ENCODE measurements around the gene EPAS1. TPM values are rescaled to one million over a fixed set of nuclear protein-coding genes. Genes with fewer than 3 reads are reported as not detected.

Gene EPAS1
- polyA plus RNA-seq, 1 of the 3 experiments (the other 2 are of a cell fraction), result 69.2 TPM

DNA sequence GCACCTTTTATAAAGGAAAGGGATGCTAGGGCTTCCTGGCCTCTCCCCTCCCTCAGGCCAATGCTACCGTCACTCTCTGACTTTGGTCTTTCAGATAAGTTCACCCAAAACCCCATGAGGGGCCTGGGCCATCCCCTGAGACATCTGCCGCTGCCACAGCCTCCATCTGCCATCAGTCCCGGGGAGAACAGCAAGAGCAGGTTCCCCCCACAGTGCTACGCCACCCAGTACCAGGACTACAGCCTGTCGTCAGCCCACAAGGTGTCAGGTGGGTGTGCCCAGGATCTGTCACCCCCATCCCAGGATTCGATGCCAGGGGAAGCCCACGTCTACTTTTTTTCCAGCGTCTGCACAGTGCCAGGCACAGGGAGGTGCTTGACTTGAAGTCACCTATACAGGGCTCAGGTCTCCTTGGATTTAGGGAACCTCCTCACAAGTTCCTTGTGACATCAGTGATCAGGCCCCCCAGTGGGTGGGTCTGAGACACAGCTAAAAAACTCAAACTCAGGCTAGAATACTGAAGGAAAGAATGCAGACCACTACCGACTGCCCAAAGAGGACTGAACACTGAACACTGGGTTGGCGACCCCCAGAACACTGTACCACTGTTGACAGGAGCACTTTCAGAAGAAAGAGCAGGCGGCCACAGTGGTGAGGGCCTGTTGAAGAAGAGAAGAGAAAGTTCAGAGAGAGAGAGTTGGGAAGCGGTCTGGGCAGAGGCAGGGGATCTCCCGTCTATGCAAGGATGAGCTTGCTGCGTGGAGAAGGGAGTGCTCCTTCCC is 85.3 kb downstream of the EPAS1 start (continued):
- TF ChIP-seq EP300 (IDR thresholded peaks at IDR 0.05; ENCODE audit: borderline replicate concordance in 1 of 2, low read depth in 1 of 2, low read length in 1 of 2) (no peak), JUND (IDR thresholded peaks at IDR 0.05) (no peak), GABPA (IDR thresholded peaks at IDR 0.05; ENCODE audit: low read depth) (no peak), TAF1 (IDR thresholded peaks at IDR 0.05; ENCODE audit: borderline replicate concordance, low read depth, low read length) (no peak), RFX5 (IDR thresholded peaks at IDR 0.05; ENCODE audit: low read length) (no peak)
- TF ChIP-seq, protein P1, sequence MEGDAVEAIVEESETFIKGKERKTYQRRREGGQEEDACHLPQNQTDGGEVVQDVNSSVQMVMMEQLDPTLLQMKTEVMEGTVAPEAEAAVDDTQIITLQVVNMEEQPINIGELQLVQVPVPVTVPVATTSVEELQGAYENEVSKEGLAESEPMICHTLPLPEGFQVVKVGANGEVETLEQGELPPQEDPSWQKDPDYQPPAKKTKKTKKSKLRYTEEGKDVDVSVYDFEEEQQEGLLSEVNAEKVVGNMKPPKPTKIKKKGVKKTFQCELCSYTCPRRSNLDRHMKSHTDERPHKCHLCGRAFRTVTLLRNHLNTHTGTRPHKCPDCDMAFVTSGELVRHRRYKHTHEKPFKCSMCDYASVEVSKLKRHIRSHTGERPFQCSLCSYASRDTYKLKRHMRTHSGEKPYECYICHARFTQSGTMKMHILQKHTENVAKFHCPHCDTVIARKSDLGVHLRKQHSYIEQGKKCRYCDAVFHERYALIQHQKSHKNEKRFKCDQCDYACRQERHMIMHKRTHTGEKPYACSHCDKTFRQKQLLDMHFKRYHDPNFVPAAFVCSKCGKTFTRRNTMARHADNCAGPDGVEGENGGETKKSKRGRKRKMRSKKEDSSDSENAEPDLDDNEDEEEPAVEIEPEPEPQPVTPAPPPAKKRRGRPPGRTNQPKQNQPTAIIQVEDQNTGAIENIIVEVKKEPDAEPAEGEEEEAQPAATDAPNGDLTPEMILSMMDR (IDR thresholded peaks at IDR 0.05), result no peak
- TF ChIP-seq, protein P2, sequence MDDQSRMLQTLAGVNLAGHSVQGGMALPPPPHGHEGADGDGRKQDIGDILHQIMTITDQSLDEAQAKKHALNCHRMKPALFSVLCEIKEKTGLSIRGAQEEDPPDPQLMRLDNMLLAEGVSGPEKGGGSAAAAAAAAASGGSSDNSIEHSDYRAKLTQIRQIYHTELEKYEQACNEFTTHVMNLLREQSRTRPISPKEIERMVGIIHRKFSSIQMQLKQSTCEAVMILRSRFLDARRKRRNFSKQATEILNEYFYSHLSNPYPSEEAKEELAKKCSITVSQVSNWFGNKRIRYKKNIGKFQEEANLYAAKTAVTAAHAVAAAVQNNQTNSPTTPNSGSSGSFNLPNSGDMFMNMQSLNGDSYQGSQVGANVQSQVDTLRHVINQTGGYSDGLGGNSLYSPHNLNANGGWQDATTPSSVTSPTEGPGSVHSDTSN (IDR thresholded peaks at IDR 0.05), result no peak

DNA sequence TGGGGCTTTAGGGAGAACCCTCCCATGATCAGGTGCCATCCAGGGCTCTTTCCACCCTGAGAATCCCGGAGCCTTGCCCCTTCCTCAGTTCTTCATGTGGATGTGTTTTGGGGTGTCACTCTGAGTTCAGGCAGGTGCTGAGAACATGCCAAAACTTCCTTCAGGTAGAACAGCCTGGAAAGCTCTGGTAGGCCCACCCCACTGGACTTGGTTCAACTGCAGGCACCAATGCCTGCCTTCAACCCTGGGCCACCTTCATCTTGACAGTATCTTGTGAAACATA is 85.8 kb downstream of the EPAS1 start:
- WGBS (ENCODE audit: low lambda C conversion rate), result no CpG with 5 or more reads among the region's 1 CpG
- CTCF ChIA-PET, result interaction anchor here (0.5 to 1.6 kb wide), 2 partner anchors 47 to 127 kb away, joined by 3 read pairs; no protein-coding TSS in a partner anchor
- no peaks in the 10 kb centered on the region for H3K9me2 ChIP-seq
- no peak for TF ChIP-seq NRF1 (IDR thresholded peaks at IDR 0.05; ENCODE audit: low read depth, low read length)
- TF ChIP-seq NFIC (IDR thresholded peaks at IDR 0.05; ENCODE audit: borderline replicate concordance), result no peak
- TF ChIP-seq SMC3 (IDR thresholded peaks at IDR 0.05; ENCODE audit: low read depth, low read length), result no peak
- TF ChIP-seq, protein P3, sequence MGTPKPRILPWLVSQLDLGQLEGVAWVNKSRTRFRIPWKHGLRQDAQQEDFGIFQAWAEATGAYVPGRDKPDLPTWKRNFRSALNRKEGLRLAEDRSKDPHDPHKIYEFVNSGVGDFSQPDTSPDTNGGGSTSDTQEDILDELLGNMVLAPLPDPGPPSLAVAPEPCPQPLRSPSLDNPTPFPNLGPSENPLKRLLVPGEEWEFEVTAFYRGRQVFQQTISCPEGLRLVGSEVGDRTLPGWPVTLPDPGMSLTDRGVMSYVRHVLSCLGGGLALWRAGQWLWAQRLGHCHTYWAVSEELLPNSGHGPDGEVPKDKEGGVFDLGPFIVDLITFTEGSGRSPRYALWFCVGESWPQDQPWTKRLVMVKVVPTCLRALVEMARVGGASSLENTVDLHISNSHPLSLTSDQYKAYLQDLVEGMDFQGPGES (IDR thresholded peaks at IDR 0.05; ENCODE audit: low read depth, low read length), result no peak
- no peak for TF ChIP-seq POLR2AphosphoS5 (IDR thresholded peaks at IDR 0.05; ENCODE audit: low read depth, low read length)
- H3F3A ChIP-seq (replicated peaks; ENCODE audit: insufficient read depth), result no peaks in the 10 kb centered on the region
- no peaks in the 10 kb centered on the region for H3K9me3 ChIP-seq
- peaks cover 56 to 96% of the 10 kb centered on the region in 2 experiments for H3K36me3 ChIP-seq (replicated peaks in 1 of 2; ENCODE audit: control insufficient read depth in 1 of 2, insufficient read depth in 2 of 2, low read length in 1 of 2)
- no peaks in the 10 kb centered on the region for H3K27me3 ChIP-seq (ENCODE audit: insufficient read depth)
- H3K4me3 ChIP-seq (ENCODE audit: low read depth in 2 of 2, low read length in 1 of 2), result no peak overlapping the region
- H3K9ac ChIP-seq, result no peak overlapping the region
- H3K4me2 ChIP-seq, result no peak overlapping the region
- no peak overlapping the region for H2AFZ ChIP-seq (ENCODE audit: low read depth)
- POLR2A ChIA-PET, result no interaction called here
- no peaks in the 10 kb centered on the region for H4K20me1 ChIP-seq (ENCODE audit: insufficient read depth)
- H3K27ac ChIP-seq (ENCODE audit: low read depth in 2 of 2, low read length in 1 of 2), result no peak overlapping the region; a peak in 1 of 4 replicates
- peaks cover 0 to 14% of the 10 kb centered on the region in 2 experiments; a peak in 1 of 4 replicates for H3K4me1 ChIP-seq (ENCODE audit: control insufficient read depth in 1 of 2, insufficient read depth in 2 of 2, low read depth in 1 of 2, low read length in 1 of 2)
- H3K79me2 ChIP-seq (ENCODE audit: insufficient read depth), result no peaks in the 10 kb centered on the region
- DNase-seq, result no peak
